22Rv1 (cell line): ENCODE data around the gene POPDC2.

Source experiments
- ZFX ChIP-seq: fragments of 450-650 bp; IDR thresholded peaks from 2 replicates; pipeline ENCODE4 v1.6.1; 2017; ENCODE audit warnings: antibody characterized with exemption, borderline replicate concordance
- TF ChIP-seq, protein P1 (sequence below): fragments of 450-650 bp; IDR thresholded peaks from 2 replicates; pipeline ENCODE4 v1.5.1; 2017; ENCODE audit warnings: mild to moderate bottlenecking

DNA sequence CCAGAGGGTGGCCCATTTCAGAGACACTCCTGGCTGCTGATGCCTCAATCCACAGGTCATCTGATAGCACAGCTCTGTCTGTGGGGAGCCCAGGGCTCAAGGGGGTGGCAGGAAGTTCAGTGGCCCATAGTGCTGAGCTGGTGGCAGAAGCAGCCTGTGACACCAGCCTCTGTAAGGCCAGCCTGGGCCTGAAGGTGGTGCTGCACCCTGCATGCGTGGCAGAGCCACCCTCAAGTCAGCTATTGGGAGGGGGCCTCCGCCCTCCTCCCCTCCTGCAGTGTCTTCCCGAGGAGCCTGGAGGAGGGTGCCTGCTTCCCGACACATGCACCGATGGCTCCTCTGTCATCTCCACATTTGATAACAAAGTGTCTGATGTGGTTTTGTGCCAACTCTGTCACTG is 59.7 kb downstream of the POPDC2 start:
- TF ChIP-seq, protein P1, sequence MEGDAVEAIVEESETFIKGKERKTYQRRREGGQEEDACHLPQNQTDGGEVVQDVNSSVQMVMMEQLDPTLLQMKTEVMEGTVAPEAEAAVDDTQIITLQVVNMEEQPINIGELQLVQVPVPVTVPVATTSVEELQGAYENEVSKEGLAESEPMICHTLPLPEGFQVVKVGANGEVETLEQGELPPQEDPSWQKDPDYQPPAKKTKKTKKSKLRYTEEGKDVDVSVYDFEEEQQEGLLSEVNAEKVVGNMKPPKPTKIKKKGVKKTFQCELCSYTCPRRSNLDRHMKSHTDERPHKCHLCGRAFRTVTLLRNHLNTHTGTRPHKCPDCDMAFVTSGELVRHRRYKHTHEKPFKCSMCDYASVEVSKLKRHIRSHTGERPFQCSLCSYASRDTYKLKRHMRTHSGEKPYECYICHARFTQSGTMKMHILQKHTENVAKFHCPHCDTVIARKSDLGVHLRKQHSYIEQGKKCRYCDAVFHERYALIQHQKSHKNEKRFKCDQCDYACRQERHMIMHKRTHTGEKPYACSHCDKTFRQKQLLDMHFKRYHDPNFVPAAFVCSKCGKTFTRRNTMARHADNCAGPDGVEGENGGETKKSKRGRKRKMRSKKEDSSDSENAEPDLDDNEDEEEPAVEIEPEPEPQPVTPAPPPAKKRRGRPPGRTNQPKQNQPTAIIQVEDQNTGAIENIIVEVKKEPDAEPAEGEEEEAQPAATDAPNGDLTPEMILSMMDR = peak; percentile 29
- TF ChIP-seq ZFX = no peak
